HG02840 (cell line): ENCODE data around the gene C1QTNF6.
"Not testable (repeated sequence)": the region's sequence is repeated elsewhere in the genome, so short reads cannot be mapped to it uniquely, and the experiment has no call there.

Experiments used
- ATAC-seq: cut with Tn5 transposase; IDR thresholded peaks from one replicate; pipeline ENCODE4 v1.9.1; 2021; ENCODE audit warnings: mild to moderate bottlenecking, moderate library complexity, moderate number of reproducible peaks; ENCODE audit not compliant: unreplicated experiment, low FRiP score

Gene C1QTNF6

GRCh38 chr22:37187891-37188761 is at the start of gene C1QTNF6:
C1QTNF6 (minus strand) TSS chr22:37188247; CDS start chr22:37188213, 34 bp downstream.
- no peak for ATAC-seq

DNA sequence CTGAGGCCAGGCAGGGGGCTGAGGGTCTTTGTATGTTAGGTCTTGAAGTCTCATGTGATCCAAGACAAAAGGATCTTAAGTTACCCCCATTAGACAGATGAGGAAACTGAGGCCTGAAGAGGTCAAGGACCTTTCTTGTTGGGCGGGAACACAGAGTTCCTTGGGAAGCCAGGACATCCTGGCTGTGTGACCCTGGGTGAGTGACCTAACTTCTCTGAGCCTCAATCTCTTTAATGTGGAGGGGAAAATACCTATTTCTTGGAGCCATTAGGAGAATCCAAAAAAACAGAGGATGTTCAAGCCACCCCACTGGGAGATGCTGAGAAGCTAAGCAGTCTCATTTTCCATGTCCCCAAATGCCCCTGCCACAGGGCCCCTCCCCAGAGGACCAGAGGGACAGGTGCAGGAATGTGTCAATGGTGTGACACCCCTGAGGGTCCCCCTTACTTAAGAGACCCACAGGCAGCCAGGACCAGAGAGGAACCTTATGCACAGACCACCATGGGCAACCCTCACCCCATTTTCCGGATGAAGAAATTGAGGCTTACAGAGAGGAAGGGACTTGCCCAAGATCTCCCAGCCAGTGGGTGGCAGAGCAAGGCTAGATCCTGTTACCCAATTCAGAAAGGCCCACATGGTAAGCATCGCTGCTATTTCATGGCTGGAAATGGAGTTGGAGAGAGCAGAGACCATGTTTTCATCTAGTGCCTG is 48.0 kb upstream of the C1QTNF6 start:
- ATAC-seq = no peak

GRCh38 chr22:37234736-37235711 is 47.0 kb upstream of the C1QTNF6 start:
- ATAC-seq = no peak

GRCh38 chr22:37233751-37234631 is 45.9 kb upstream of the C1QTNF6 start:
- no peak for ATAC-seq

DNA sequence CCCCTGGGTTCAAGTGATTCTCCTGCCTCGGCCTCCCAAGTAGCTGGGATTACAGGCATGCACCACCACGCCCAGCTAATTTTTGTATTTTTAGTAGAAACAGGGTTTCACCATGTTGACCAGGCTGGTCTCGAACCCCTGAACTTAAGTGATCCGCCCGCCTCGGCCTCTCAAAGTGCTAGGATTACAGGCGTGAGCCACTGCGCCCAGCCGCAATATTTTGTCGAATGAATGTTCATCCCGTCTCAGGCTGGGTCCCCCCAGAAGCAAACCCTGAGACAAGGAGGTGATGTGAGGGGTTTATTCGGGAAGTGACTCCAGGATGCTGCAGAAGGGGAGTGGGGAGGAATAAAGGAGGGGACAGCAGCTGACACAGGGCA is 45.3 kb upstream of the C1QTNF6 start:
- not testable (repeated sequence) for ATAC-seq

DNA sequence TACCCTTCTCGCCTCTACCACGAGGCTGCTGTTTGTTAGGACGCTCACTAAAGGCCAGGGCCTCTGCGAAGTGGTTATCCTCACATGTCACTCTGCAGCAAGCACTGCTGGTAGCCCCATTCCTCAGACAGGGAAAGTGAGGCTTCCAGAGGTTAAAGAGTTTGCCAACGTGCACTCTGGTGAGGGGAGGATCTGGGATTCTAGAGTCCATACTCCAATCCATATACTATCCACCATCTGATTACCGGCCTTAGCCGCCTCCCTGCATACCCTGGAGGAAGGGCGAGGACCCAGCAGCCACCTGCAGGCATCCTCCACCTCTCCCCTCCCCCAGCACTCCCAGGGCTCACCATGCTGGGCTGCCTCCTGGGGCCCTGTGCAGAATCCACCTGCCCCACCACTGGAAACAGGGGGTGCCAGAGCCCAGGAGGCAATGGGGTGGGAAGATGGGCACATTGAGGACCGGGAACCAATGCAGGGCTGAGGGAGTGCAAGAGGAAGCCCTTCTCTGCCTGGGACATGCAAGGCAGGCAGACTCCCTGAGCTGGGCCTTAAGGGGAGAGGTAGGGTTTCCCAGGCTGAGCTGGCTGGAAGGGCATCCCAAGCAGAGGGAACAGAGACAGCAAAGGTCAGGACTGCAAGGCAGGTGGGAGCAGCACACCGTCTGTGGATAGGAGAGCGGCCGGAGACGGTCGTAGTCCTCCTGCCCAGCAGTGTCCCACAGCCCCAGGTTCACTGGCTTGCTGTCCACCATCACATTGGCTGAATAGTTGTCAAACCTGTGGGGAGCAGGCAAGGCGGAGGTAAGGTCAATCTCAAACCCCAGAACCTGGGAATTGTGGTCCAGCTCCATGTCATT is 44.3 kb upstream of the C1QTNF6 start:
- ATAC-seq = no peak

GRCh38 chr22:37231406-37232139 is 43.5 kb upstream of the C1QTNF6 start:
- no peak for ATAC-seq

DNA sequence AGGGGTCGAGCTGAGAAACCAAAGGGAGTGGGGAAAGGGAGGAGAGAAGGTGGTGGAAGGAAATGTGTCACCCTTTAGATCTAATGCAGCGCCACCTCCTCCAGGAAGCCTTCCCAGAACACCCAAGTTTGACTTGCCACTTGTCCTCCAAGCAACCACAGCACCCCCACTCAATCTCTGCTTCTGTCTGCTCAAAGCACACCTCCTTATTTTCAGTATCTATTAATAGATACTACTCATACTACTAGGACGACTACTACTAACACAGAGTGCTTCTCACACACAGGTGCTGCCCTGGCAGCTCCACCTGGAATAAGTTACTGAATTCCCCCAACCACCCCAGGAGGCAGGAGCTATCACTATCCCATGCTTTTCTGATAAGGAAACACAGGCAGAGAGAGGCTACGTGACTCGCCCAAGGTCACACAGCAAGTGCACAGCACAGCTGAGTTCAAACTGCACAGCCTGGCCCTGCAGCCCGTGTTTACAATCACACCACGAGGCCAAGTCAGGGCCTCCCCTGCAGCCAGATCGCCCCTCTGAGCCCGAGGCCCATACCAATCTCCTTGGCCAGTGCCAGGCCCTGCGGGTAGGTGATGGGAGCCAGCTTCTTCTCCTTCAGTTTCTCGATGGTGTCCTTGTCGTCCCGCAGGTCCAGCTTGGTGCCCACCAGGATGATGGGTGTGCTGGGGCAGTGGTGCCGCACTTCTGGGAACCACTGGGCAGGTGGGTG is 42.8 kb upstream of the C1QTNF6 start:
- ATAC-seq = peak; percentile 31

- ATAC-seq = peak; percentile 41
Measured at GRCh38 chr22:37229805-37230672, 42.0 kb upstream of the C1QTNF6 start.

GRCh38 chr22:37229012-37229804 is 41.2 kb upstream of the C1QTNF6 start:
- ATAC-seq = no peak

DNA sequence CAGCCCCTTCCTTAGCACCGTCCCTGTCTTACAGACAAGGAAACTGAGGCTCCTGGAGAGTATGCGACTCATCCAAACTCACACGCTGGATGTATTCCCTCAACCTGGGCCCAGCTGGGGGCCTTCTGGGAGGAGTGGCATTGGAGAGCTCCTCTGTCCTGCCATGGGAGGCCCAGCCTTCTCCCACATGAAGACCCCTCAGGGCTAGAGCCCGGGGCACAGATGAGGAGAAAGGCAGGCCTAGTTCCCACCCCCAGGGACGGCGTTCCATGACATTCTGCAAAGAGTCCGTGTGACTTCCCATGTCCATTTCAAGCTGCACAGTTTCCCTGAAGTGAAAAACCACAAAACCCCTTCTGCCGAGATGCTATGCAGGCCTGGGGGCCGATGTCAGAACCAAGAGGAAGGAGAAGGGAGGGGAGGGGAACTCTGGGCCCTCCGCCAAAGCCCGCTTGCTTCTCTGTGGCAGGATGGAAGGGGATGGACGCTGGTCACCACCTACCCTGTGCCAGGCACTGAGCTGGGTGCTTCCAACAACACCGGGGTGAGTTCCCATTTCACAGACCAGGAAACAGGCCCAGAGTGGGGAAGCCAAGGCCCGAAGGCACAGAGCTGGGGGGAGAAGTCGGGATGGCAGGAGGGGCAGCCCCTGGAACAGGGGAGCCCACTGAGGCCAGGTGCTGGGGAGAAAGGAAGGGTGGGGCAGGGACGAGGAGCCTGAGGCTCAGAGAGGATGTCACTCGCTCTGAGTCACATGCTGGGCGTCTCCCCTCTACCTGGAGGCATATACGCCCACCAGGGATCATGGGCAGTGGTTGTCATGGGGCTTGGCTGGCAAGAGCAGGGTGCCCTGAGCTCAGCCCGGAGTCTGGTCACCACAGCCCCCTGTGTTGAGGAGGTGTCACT is 40.3 kb upstream of the C1QTNF6 start:
- no peak for ATAC-seq

DNA sequence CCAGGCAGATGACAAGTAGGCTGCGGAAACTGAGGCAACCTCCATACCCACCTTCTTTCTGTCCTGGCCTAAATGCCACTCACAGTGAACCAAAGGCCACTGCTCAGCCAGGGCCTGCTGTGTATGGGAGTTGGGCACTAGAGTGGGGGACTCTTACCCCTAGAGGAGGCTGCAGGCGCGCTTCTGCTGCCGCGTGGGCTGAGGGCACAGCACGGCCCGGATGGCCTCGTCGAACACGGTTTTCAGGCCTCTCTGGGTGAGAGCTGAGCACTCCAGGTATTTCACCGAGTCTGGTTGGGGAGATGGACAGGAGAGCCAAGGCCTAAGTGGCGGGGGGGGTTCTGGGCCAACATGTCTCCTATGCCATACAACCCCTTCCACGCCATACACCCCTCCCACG is 38.5 kb upstream of the C1QTNF6 start:
- no peak for ATAC-seq

DNA sequence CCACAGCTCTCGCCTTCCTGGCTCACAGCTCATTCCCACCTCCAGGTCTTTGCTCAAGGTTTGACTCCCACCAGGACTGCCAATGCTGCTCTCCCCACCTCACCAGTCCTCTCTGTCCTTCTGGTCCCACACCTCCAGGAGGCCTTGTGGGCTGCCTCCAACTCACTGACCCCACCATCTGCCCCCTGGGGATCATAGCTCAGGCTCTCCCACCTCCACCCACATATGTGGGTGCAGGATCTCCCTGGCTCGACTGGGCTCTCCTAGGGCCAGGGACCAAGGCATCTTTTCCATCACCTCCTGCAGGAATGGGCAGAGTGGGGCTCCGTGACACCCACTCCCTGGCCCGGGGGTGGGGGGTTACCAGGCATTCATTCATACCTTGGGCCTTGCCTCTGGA is 38.0 kb upstream of the C1QTNF6 start:
- no peak for ATAC-seq

DNA sequence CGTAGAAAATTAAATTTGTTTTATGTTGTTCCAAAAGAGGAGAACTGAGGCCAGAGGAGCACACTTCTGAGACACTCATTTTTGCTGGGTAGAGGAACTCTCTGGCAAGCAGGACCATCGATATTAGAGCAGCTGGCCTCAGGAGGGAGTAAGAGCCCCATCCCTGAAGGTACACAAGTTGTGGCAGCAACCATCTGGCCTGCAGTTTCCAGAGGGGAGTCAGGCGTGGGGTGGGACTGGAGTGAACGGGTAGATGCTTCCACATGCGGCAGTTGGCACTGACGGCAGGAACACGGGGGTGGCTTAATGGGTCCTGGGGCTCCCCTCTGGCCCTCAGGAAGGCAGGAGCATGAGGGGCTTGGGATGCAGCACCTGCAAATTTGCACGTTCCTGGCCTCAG is 37.4 kb upstream of the C1QTNF6 start:
- ATAC-seq = no peak
